ENCODE measurements around the gene PTGES.

DNA sequence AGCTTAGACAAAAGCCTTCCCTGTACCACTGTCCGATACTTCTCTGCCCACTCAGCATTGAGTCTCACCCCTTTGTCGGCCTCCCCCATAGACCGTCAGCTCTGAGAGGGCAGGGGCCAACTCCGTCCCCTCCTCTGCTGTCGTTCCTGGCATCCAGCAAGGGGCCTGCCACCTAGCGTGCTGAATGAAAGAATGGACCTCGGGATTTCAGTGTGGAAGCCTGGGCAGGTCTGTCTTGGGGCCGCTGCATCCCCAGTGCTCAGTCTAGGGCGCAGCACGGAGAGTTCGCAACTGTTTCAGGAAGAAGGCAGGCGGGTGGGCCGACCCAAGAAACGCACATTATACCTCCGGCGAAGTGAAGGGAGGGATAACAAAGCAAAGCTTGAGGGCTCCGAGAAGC is 48.7 kb upstream of the PTGES start:
- TF ChIP-seq, protein P1, sequence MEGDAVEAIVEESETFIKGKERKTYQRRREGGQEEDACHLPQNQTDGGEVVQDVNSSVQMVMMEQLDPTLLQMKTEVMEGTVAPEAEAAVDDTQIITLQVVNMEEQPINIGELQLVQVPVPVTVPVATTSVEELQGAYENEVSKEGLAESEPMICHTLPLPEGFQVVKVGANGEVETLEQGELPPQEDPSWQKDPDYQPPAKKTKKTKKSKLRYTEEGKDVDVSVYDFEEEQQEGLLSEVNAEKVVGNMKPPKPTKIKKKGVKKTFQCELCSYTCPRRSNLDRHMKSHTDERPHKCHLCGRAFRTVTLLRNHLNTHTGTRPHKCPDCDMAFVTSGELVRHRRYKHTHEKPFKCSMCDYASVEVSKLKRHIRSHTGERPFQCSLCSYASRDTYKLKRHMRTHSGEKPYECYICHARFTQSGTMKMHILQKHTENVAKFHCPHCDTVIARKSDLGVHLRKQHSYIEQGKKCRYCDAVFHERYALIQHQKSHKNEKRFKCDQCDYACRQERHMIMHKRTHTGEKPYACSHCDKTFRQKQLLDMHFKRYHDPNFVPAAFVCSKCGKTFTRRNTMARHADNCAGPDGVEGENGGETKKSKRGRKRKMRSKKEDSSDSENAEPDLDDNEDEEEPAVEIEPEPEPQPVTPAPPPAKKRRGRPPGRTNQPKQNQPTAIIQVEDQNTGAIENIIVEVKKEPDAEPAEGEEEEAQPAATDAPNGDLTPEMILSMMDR (IDR thresholded peaks at IDR 0.05), result no peak
- no peak for TF ChIP-seq EZH2 (IDR thresholded peaks at IDR 0.05)
- no peak for TF ChIP-seq EZH2phosphoT487 (IDR thresholded peaks at IDR 0.05)
